OCI-LY3 (cell line): ENCODE data around the gene RXFP4.

Experiments
- EZH2phosphoT487 ChIP-seq: fragments of 200-600 bp; shearing (Covaris generic); IDR thresholded peaks from 2 replicates; pipeline ENCODE4 v1.6.1; 2018; ENCODE audit warnings: antibody characterized with exemption, mixed run types, low read depth
- TF ChIP-seq, protein P1 (sequence below): fragments of 200-600, 300-600 bp; sonication (generic); IDR thresholded peaks from 2 replicates; pipeline ENCODE4 v1.5.1; 2014; ENCODE audit warnings: antibody characterized with exemption, low read length, low read depth

DNA sequence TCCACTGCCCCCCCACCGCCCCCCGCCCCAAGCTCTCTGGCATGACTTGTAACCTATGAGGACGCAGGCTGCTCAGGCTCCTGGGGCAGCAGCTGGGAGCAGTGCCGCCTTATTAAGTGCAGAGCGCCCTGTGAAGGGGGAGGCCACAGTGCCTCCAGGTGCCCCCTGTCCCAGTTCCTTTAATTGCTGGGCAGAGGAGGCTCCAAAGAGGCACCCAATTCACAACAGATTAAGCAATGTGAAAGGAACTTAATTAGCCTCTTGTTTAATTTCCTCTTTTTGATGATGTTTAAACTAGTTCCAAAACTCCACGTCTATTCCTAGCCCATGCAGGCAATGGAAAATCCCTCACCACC is 3.0 kb downstream of the RXFP4 start:
- TF ChIP-seq, protein P1, sequence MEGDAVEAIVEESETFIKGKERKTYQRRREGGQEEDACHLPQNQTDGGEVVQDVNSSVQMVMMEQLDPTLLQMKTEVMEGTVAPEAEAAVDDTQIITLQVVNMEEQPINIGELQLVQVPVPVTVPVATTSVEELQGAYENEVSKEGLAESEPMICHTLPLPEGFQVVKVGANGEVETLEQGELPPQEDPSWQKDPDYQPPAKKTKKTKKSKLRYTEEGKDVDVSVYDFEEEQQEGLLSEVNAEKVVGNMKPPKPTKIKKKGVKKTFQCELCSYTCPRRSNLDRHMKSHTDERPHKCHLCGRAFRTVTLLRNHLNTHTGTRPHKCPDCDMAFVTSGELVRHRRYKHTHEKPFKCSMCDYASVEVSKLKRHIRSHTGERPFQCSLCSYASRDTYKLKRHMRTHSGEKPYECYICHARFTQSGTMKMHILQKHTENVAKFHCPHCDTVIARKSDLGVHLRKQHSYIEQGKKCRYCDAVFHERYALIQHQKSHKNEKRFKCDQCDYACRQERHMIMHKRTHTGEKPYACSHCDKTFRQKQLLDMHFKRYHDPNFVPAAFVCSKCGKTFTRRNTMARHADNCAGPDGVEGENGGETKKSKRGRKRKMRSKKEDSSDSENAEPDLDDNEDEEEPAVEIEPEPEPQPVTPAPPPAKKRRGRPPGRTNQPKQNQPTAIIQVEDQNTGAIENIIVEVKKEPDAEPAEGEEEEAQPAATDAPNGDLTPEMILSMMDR, result no peak
- TF ChIP-seq EZH2phosphoT487, result no peak
